ENCODE results near the gene RPP25.
A peak's percentile ranks its signal among the peaks of the same experiment; 100 is the strongest.

The RPP25 gene

DNA sequence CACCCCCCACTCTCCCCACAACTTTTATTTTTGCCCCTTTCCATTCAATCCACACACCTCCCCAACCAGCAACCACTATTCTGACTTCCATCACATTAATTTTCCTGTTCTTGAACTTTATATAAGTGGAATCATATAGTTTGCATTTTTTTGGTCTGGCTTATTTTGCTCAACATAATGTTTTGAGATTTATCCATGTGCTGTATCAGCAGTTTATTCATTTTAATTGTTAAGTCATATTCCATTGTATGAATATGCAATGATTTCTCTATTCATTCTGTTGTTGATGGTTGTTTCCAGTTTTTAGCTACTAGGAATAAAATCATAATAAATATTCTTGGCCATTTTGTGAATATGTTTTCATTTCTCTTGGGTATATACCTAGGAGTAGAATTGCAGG lies 33.0 kb upstream of the RPP25 start:
- TF ChIP-seq, protein P1, sequence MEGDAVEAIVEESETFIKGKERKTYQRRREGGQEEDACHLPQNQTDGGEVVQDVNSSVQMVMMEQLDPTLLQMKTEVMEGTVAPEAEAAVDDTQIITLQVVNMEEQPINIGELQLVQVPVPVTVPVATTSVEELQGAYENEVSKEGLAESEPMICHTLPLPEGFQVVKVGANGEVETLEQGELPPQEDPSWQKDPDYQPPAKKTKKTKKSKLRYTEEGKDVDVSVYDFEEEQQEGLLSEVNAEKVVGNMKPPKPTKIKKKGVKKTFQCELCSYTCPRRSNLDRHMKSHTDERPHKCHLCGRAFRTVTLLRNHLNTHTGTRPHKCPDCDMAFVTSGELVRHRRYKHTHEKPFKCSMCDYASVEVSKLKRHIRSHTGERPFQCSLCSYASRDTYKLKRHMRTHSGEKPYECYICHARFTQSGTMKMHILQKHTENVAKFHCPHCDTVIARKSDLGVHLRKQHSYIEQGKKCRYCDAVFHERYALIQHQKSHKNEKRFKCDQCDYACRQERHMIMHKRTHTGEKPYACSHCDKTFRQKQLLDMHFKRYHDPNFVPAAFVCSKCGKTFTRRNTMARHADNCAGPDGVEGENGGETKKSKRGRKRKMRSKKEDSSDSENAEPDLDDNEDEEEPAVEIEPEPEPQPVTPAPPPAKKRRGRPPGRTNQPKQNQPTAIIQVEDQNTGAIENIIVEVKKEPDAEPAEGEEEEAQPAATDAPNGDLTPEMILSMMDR (IDR thresholded peaks at IDR 0.05; ENCODE audit: insufficient read depth, low read length, poor library complexity, severe bottlenecking), result no peak
- Histone ChIP-seq H3K27me3 (replicated peaks; ENCODE audit: control insufficient read depth, insufficient read depth, low read length) (no peaks in the 10 kb centered on the region), H3K36me3 (ENCODE audit: control insufficient read depth, insufficient read depth, low read length) (no peaks in the 10 kb centered on the region), H3K4me3 (replicated peaks; ENCODE audit: low read depth, low read length) (no peak overlapping the region)
- DNase-seq (ENCODE audit: extremely low read depth, insufficient read length), result no peak

DNA sequence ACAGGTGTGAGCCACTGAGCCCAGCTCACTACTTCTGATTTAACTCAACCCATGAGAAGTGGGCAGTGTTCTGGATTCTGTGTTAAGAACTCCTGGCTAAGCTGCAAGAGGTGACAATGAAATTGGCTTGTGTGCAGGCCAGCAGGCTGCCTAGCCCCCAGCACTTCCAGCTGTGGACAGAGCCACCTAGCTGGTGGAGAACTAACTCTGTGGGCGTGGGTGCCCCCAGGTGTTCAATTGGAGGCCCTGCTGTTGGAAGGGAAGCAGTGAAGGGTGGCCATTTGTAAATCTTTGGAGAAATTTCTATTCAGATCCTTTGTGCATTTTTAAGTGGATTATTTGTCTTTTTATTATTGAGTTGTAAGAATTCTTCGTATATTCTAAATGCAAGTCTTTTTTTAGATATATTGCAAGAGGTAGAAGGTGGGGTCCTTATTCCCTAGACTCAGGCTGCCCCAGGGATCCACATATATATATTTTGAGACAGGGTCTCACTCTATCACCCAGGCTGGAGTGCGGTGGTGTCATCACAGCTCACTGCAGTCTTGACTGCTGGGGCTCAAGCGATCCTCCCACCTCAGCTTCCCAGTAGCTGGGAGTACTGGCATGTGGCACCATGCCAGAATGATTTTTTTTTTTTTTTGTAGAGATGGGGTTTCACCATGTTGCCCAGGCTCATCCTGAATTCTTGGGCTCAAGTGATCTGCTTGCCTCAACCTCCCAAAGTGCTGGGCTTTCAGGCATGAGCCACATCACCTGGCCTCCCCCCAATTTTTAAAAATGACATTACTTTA lies 31.6 kb upstream of the RPP25 start:
- Histone ChIP-seq H3K36me3 (ENCODE audit: control insufficient read depth, insufficient read depth, low read length) (no peaks in the 10 kb centered on the region), H3K4me3 (replicated peaks; ENCODE audit: low read depth, low read length) (no peak overlapping the region), H3K27me3 (replicated peaks; ENCODE audit: control insufficient read depth, insufficient read depth, low read length) (no peaks in the 10 kb centered on the region)
- DNase-seq (ENCODE audit: extremely low read depth, insufficient read length), result no peak
- TF ChIP-seq, protein P1 (IDR thresholded peaks at IDR 0.05; ENCODE audit: insufficient read depth, low read length, poor library complexity, severe bottlenecking), result peak; percentile 72

DNA sequence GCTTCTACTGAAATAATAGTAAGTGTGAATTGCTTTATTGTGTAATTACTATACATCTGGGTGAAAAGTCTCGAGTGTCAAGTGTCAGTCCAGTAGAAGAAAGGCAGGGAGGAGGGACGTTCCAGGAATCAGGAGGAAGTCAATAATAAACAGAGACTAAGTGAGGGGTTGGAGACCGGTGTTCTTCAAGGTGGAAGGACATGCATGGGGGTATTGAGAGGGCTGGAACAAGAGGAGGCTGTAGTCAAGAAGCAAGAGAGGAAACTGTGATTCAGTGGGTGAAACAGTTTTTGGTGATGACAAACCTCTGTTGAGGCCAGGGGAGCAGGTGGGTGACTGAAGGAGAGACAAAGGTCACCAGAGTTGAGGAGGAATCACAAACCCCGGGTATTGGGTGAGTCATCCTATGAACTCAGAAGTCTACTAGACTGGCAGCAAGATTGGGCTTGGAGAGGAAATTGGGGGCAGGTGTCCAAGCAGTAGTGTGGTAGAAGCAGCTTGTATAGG lies 27.2 kb upstream of the RPP25 start:
- peak; percentile 44 for DNase-seq (ENCODE audit: extremely low read depth, insufficient read length)
- H3K4me3 ChIP-seq (replicated peaks; ENCODE audit: low read depth, low read length), result no peak overlapping the region
- H3K36me3 ChIP-seq (ENCODE audit: control insufficient read depth, insufficient read depth, low read length), result no peaks in the 10 kb centered on the region
- TF ChIP-seq, protein P1 (IDR thresholded peaks at IDR 0.05; ENCODE audit: insufficient read depth, low read length, poor library complexity, severe bottlenecking), result no peak
- no peaks in the 10 kb centered on the region for H3K27me3 ChIP-seq (replicated peaks; ENCODE audit: control insufficient read depth, insufficient read depth, low read length)

DNA sequence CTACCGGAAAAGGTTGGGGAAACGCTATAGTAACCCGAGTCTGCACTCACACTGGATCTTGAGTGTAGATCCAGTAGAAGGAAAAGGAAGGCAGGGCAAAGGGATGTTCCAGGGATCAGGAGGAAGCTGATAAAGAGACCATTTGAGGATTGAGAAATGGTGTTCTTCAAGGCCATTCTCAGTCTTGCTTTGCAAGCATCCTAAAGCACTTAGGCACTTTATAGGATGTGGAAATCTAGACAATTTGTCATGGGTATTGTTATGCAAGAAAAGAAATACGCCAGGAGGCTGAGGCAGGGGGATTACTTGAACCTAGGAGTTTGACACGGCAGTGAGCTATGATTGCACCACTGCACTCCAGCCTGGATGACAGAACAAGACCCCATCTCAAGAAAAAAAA lies 25.6 kb upstream of the RPP25 start:
- TF ChIP-seq, protein P1 (IDR thresholded peaks at IDR 0.05; ENCODE audit: insufficient read depth, low read length, poor library complexity, severe bottlenecking), result no peak
- Histone ChIP-seq H3K27me3 (replicated peaks; ENCODE audit: control insufficient read depth, insufficient read depth, low read length) (no peaks in the 10 kb centered on the region), H3K4me3 (replicated peaks; ENCODE audit: low read depth, low read length) (no peak overlapping the region), H3K36me3 (ENCODE audit: control insufficient read depth, insufficient read depth, low read length) (no peaks in the 10 kb centered on the region)
- no peak for DNase-seq (ENCODE audit: extremely low read depth, insufficient read length)

DNA sequence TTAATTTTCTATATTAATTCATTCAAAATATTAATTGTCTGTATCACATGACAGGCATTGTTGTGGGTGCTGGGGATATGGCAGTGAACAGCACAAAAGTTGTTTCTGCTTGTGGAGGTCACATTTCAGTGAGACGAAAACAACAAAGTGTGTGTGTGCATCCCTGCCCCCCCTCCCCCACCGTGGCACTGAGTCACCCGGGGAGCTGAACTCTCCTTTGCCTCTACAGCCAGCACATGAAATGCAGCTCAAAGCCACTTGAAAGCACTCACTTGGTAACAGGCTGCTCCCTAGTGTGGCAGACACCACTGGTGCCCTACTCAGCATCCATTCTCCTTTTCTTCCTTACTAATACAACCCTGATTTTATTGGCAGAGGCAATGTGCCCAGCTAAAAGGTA lies 21.9 kb upstream of the RPP25 start:
- H3K4me3 ChIP-seq (replicated peaks; ENCODE audit: low read depth, low read length), result no peak overlapping the region
- no peak for DNase-seq (ENCODE audit: extremely low read depth, insufficient read length)
- no peaks in the 10 kb centered on the region for H3K27me3 ChIP-seq (replicated peaks; ENCODE audit: control insufficient read depth, insufficient read depth, low read length)
- TF ChIP-seq, protein P1 (IDR thresholded peaks at IDR 0.05; ENCODE audit: insufficient read depth, low read length, poor library complexity, severe bottlenecking), result no peak
- no peaks in the 10 kb centered on the region for H3K36me3 ChIP-seq (ENCODE audit: control insufficient read depth, insufficient read depth, low read length)

Measured in GM06990 (cell line).